Occipital lobe (tissue), 2 donors: ENCODE measurements around the gene MAT2A. TPM values are rescaled to one million over a fixed set of nuclear protein-coding genes. Genes with fewer than 3 reads are reported as not detected.

ENCODE experiments used
- small RNA-seq: library from RNA; depleted of rRNA; stranded (forward); fragments of <200 nt; gene quantifications from one replicate; pipeline ENCODE3, GENCODE V24; 2014
- total RNA-seq: library from RNA; depleted of rRNA; stranded (reverse); fragments of >200 nt; gene quantifications from one replicate; pipeline ENCODE4 v1.2.3, GENCODE V29; 2014

Gene MAT2A
- total RNA-seq, 1 donor from 2014 or later: 95.1 TPM

Small RNAs within 50 kb of the gene (small RNA-seq; reads per million reads assigned to genes)
- gene RN7SL126P: not detected

Other genes starting within 250 kb of the MAT2A start
- gene TGOLN2, start 211.2 kb upstream of the MAT2A start, total RNA-seq: 34.5 TPM
- 14.5 TPM for gene RETSAT, start 184.6 kb upstream of the MAT2A start, total RNA-seq
- gene ELMOD3, start 184.4 kb upstream of the MAT2A start, total RNA-seq: 16.8 TPM
- gene CAPG, start 128.8 kb upstream of the MAT2A start, total RNA-seq: 11.1 TPM
- gene SH2D6, start 120.5 kb upstream of the MAT2A start, total RNA-seq: 0.47 TPM
- gene GGCX, start 22.3 kb downstream of the MAT2A start, total RNA-seq: 32.6 TPM
- 0.94 TPM for gene VAMP8, start 38.4 kb downstream of the MAT2A start, total RNA-seq
- gene VAMP5, start 45.3 kb downstream of the MAT2A start, total RNA-seq: 3.6 TPM
- 38.8 TPM for gene RNF181, start 56.6 kb downstream of the MAT2A start, total RNA-seq
- 4.8 TPM for gene TMEM150A, start 63.5 kb downstream of the MAT2A start, total RNA-seq
- 27.8 TPM for gene C2orf68, start 72.9 kb downstream of the MAT2A start, total RNA-seq
- 32.8 TPM for gene USP39, start 77.0 kb downstream of the MAT2A start, total RNA-seq
- gene SFTPB, start 129.0 kb downstream of the MAT2A start, total RNA-seq: 0.16 TPM
- gene GNLY, start 155.2 kb downstream of the MAT2A start, total RNA-seq: not detected
- 3.0 TPM for gene ATOH8, start 214.8 kb downstream of the MAT2A start, total RNA-seq